Measurements from ENCODE around the gene ADK.
"Not testable (repeated sequence)": the region's sequence is repeated elsewhere in the genome, so short reads cannot be mapped to it uniquely, and the experiment has no call there.

The ADK gene

DNA sequence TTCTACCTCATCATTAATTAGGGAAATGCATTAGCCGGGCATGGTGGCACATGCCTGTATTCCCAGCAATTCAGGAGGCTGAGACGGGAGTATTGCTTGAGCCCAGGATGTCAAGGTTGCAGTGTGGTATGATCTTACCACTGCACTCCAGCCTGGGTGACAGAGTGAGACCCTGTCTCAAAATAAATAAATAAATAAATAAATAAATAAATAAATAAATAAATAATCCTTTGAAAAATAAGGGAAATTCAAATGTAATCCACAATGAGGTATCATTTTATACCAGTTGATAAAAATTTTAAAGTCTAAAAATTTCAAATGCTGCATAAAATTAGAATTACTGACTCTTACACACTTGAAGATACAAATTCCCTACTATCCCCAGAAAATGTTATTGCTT, 334.3 kb downstream of the ADK start:
- DNase-seq (ENCODE audit: low spot score): no peak

- no peak for DNase-seq (ENCODE audit: low spot score)
Observed at GRCh38 chr10:74486659-74487058, 335.6 kb downstream of the ADK start.

GRCh38 chr10:74488907-74489306, 337.9 kb downstream of the ADK start:
- DNase-seq (ENCODE audit: low spot score): no peak

DNA sequence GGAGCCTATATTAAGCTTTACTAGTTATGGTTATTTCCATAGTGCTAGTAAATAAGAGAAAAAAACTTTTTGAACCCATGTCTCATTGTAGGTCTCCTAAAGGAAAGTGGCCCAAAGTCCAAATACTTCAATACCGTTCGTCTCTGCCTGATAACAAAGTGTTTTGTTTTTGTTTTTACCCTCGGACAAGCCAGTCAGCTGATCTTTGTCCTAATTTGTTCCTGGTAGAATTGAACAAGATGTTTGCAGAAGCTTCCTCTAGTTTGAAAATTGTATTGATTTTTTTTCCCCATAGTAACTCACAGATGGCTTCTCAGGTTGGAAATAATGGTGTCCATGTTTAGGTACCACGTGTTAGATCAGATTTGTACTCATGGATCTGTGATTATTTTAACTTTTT, 339.5 kb downstream of the ADK start:
- DNase-seq (ENCODE audit: low spot score): no peak

DNA sequence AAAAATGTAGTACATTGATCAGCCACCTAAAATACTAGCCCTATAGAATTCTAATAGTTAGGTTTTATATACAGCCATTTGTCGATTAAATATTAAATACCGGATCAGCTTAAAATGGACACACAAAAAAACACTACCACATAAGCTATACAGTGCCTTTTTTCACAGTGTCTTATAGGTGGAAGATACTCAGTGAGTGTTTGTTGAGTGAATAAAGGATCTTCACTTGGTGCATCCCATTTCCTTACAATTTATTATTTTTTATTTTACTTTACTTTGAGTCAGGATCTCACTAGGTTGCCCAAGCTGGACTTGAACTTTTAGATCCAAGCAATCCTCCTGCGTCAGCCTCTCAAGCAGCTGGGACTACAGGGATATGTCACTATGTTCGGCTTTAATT, 340.0 kb downstream of the ADK start:
- DNase-seq (ENCODE audit: low spot score): no peak

GRCh38 chr10:74496276-74496675, 345.3 kb downstream of the ADK start:
- DNase-seq (ENCODE audit: low spot score): not testable (repeated sequence)

GRCh38 chr10:74498664-74499063, 347.6 kb downstream of the ADK start:
- not testable (repeated sequence) for DNase-seq (ENCODE audit: low spot score)

- DNase-seq (ENCODE audit: low spot score): no peak
Observed at GRCh38 chr10:74500026-74500704, 349.1 kb downstream of the ADK start.

DNA sequence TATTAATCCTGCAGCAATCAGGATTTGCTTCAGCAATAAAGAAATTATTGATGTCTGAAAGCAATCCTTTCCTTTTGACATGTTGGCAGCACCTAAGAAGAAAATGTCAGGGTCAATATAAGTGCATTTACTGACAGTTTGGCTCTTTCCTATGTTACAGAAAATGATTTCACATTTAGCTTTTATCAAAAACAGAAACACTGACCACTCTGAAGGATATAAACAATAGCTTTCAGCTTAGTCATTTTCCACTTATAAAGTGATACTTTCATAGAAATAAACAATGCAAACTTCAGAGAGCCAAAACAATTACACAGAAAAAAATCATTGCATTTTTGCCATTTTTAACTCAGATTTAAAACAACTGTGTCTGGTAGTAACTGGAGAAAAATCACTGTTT, 349.8 kb downstream of the ADK start:
- DNase-seq (ENCODE audit: low spot score): no peak

- DNase-seq (ENCODE audit: low spot score): no peak
Observed at GRCh38 chr10:74502963-74503608, 352.1 kb downstream of the ADK start.

DNA sequence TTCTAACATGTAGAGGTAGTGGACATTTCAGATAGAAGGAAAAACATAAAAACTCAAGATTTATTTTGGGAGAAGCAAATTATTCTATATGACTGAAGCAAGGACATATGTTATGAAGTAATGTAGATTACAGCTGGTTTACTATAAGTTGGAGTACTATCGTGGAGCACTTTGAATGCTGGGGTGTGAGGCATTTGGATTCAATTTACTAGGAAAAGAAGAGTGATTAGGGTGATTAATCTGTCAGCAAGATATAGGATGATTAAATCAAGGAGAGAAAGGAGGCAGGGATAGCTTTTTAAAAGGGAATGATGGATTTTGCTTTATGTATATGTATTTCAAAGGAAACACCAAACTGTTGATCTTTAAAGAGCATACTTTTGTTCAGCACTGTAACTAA, 356.9 kb downstream of the ADK start:
- DNase-seq (ENCODE audit: low spot score): peak; percentile 2

DNA sequence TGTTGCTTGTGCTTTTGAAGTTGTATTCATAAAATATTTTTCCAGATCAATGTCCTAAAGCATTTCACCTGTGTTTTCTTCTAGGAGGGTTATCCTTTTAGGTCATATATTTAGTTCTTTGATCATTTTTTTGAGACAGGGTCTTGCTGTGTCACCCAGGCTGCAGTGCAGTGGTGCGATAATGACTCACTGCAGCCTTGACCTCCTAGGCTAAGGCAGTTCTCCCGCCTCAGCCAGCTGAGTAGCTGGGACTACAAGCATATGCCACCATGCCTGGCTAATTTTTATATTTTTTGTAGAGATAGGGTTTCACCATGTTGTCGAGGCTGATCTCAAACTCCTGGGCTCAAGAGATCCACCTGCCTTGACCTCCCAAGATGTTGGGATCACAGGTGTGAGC, 359.6 kb downstream of the ADK start:
- DNase-seq (ENCODE audit: low spot score): no peak

DNA sequence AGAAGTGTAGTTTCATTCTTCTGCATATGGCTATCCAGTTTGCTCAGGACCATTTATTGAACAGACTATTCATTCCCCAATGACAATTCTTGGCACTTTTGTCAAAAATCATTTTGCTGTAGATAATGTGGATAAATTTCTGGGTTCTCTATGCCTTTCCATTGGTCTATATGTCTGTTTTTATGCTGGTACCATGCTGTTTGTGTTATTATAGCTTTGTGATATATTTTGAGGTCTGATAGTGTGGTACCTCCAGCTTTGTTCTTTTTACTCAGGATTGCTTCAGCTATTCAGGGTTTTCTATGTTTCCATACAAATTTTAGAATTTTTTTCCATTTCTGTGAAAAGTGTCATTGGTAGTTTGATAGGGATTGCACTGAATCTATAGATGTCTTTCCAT, 360.0 kb downstream of the ADK start:
- DNase-seq (ENCODE audit: low spot score): no peak

- DNase-seq (ENCODE audit: low spot score): no peak
Observed at GRCh38 chr10:74514322-74514721, 363.3 kb downstream of the ADK start.

DNA sequence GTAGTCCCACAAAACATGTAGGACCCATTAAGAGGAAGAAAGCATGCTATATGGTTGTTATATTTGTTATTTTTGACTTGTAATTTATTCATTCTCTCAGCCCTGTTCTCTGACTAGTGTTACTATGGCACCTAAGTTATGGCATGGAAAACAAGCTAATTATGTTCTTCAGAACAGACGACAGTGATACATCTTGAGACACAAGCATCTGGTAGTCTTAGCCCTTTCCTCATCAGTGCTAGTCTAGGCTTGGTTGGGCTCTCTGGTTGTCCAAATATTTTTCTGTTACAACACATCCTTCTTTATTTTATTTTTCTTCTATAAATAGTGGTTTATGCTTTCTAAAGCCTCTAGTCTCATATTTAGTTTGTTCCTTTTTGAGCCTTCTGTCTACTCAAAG, 367.0 kb downstream of the ADK start:
- no peak for DNase-seq (ENCODE audit: low spot score)

DNA sequence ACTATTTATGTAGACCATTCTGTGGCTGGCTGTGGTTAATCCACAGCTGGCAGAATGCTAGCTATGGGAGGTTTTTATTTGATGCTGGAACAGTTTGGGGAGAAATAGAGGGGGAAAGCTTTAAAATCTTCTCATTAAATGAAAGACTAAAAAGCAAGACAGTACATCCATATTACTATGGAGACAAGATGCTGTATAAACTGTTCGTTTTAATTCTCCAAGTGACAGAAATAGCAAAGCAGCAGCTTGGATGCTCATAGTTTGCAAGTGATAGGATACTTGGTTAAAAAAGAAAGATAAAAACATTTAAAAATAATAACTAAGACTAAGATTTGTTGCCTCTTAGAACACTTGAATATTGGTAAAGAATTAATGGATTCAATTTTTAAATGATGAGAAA, 370.5 kb downstream of the ADK start:
- DNase-seq (ENCODE audit: low spot score): no peak

- no peak for DNase-seq (ENCODE audit: low spot score)
Observed at GRCh38 chr10:74523199-74523598, 372.2 kb downstream of the ADK start.

- no peak for DNase-seq (ENCODE audit: low spot score)
Observed at GRCh38 chr10:74525885-74526284, 374.9 kb downstream of the ADK start.

DNA sequence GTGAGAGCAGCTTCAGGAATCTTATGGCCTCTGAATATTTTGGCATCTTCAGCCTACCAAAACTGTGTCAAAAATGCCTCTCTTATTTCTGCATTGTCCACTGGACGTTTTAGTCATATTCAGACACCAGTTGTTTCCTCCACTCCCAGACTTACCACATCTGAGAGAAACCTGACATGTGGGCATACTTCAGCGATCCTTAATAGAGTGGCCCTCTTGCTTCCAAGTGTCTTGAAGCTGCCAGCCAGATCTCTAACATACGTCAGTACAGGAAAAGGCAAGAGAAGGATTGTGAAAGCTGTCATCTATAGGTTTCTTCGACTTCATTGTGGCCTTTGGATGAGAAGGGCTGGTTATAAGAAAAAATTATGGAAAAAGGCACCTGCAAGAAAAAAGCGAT, 376.6 kb downstream of the ADK start:
- not testable (repeated sequence) for DNase-seq (ENCODE audit: low spot score)

- DNase-seq (ENCODE audit: low spot score): no peak
Observed at GRCh38 chr10:74529205-74529604, 378.2 kb downstream of the ADK start.

DNA sequence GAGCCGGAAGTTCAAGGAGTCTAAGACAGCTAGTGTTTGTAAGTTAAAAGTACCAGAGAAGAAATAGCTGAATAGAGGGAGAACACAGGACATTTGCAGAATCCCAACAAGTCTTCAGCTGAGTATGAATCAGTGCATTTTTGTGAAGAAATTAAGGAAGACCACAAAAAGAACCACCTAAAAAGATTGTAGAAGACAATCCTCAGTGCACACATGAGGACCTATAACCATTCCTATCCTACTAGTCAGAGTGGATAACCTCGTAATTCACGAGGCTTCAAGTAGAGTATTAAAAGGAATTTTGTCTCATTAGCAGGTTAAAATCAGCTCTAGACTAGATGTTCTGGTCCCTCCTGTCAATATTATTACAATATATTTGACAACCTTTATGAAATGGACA, 380.0 kb downstream of the ADK start:
- DNase-seq (ENCODE audit: low spot score): no peak

GRCh38 chr10:74539317-74539716, 388.3 kb downstream of the ADK start:
- DNase-seq (ENCODE audit: low spot score): no peak

- DNase-seq (ENCODE audit: low spot score): no peak
Observed at GRCh38 chr10:74541375-74541774, 390.4 kb downstream of the ADK start.

DNA sequence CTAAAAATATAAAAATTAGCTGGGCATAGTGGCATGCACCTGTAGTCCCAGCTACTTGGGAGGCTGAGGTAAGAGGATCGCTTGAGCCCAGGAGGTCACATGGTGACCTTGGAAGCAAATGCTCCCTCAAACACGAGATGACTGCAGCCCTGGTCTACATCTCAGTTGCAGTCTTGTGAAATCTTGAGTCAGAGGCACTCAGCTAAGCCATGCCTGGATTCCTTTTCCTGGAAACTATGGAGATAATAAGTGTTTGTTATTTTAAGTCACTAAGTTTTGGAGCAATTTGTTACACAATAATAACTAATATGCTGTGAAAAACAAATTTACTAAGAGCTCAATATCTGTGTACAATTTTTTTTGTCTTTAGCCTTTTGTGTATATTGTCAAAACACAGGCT, 391.1 kb downstream of the ADK start:
- no peak for DNase-seq (ENCODE audit: low spot score)

Measured in SK-N-DZ (cell line).